GM18505 (cell line): ENCODE results near the gene EIF4G3.
"Not testable (repeated sequence)": the region's sequence is repeated elsewhere in the genome, so short reads cannot be mapped to it uniquely, and the experiment has no call there.

Experiments
- ATAC-seq: cut with Tn5 transposase; IDR thresholded peaks from one replicate; pipeline ENCODE4 v1.9.1; 2021; ENCODE audit not compliant: unreplicated experiment
- POLR2A ChIP-seq: IDR thresholded peaks from 4 replicates; pipeline ENCODE4 v1.6.1; 2011; ENCODE audit warnings: borderline replicate concordance; ENCODE audit not compliant: insufficient read depth, insufficient read length; ENCODE audit errors: extremely low read depth

The EIF4G3 gene

GRCh38 chr1:21154717-21155116 lies 22.0 kb downstream of the EIF4G3 start:
- ATAC-seq: no peak

GRCh38 chr1:21153388-21153787 lies 23.3 kb downstream of the EIF4G3 start:
- TF ChIP-seq POLR2A: no peak
- no peak for ATAC-seq

More at GRCh38 chr1:21154717-21155116, 22.0 kb downstream of the EIF4G3 start:
- no peak for TF ChIP-seq POLR2A

GRCh38 chr1:21152423-21153100 lies 24.1 kb downstream of the EIF4G3 start:
- no peak for ATAC-seq
- no peak for TF ChIP-seq POLR2A

- ATAC-seq: no peak
- no peak for TF ChIP-seq POLR2A
Observed at GRCh38 chr1:21149855-21150432, 26.8 kb downstream of the EIF4G3 start.

GRCh38 chr1:21149430-21149854 lies 27.3 kb downstream of the EIF4G3 start:
- TF ChIP-seq POLR2A: no peak
- no peak for ATAC-seq

- no peak for ATAC-seq
- TF ChIP-seq POLR2A: no peak
Observed at GRCh38 chr1:21143752-21144151, 32.9 kb downstream of the EIF4G3 start.

- no peak for ATAC-seq
- TF ChIP-seq POLR2A: no peak
Observed at GRCh38 chr1:21143138-21143537, 33.6 kb downstream of the EIF4G3 start.

GRCh38 chr1:21141030-21141429 lies 35.7 kb downstream of the EIF4G3 start:
- ATAC-seq: no peak
- TF ChIP-seq POLR2A: no peak

- no peak for TF ChIP-seq POLR2A
- ATAC-seq: no peak
Observed at GRCh38 chr1:21139601-21140000, 37.1 kb downstream of the EIF4G3 start.

- ATAC-seq: not testable (repeated sequence)
Observed at GRCh38 chr1:21136344-21136743, 40.4 kb downstream of the EIF4G3 start.

GRCh38 chr1:21131200-21131599 lies 45.5 kb downstream of the EIF4G3 start:
- TF ChIP-seq POLR2A: no peak
- no peak for ATAC-seq

- ATAC-seq: no peak
- no peak for TF ChIP-seq POLR2A
Observed at GRCh38 chr1:21129407-21129806, 47.3 kb downstream of the EIF4G3 start.

- no peak for ATAC-seq
- TF ChIP-seq POLR2A: no peak
Observed at GRCh38 chr1:21126324-21126723, 50.4 kb downstream of the EIF4G3 start.

- ATAC-seq: no peak
- TF ChIP-seq POLR2A: no peak
Observed at GRCh38 chr1:21124846-21125245, 51.9 kb downstream of the EIF4G3 start.
